Medulla oblongata (tissue), 1 donor: ENCODE measurements around the gene YAP1.

ENCODE experiments used
- DNase-seq: peaks from one replicate; pipeline ENCODE4 v3.0.0-alpha.2; 2015; ENCODE audit errors: extremely low spot score

Gene YAP1

DNA sequence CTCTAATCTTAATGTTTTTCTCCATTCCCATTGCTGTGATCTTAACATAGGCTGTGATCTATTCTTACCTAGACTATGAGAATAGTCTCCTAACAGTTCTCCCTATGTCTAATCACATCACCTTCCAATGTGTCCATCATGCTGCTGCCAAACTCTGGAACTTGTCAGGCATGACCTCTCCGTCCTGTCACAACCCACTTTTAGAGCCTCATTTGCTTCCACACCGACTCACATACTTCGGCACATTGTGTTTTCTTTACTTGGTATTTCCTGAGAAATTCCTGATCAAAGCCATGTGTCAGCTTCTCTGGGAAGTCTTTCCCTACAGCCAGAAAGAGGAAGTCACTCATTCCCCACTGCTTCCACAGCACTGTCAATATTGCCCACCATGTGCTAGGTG lies 166.5 kb downstream of the YAP1 start:
- DNase-seq, result no peak

- DNase-seq, result no peak
Observed at GRCh38 chr11:102279641-102280170, 169.5 kb downstream of the YAP1 start.

DNA sequence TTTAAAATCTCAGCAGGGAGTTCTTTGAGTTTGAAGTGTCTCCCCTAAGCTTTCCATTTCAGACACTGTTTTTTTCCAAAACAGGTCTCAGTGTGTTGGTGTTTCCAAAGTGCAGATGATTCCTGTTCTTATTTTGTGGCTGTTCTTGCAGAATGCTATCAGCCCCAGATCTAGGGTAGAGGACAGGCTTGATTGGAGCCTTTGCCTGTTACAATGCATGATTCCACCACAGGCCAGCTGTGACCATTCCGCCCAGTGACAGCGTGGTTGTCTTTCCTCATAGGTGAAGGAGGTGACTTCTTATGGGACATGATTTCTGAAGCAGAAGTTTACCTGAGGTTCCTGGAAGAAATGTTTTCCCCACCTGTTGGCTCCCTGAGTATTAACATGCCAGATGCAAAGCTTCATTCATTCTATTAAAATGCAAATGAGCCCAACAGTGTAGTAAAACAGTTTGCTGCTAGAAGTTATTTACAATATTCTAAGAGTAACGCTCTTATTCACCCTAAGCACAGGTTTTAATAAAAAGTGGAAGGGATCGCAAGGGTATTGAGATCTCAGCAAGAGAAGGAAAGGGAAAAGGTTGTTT lies 170.1 kb downstream of the YAP1 start:
- no peak for DNase-seq
